Endothelial cell of umbilical vein (primary cell): Measurements from ENCODE around the gene HOXA9. TPM values are rescaled to one million over a fixed set of nuclear protein-coding genes. Genes with fewer than 3 reads are reported as not detected.

ENCODE experiments used
- BruUV-seq: library from RNA; stranded (reverse); fragments of 400-500 nt; replicated peaks from 2 replicates; lab custom pipeline; 2021; lab: Mats Ljungman, UMichigan
- CTCF ChIA-PET: fragments of 300-600, 350-600 bp; sonication (Branson Sonifier 250); formaldehyde crosslinking; loops from one replicate; lab custom pipeline; 2021; ENCODE audit warnings: antibody characterized with exemption, inconsistent platforms; lab: Charles Lee
- POLR2A ChIA-PET: fragments of 300-600, 350-600 bp; sonication (Branson Sonifier 250); formaldehyde crosslinking; loops from one replicate; lab custom pipeline; 2021; ENCODE audit warnings: antibody characterized with exemption, inconsistent platforms; lab: Charles Lee
- DNase-seq: peaks from one replicate; pipeline ENCODE4 v3.0.0-alpha.2; 2011; ENCODE audit warnings: low read depth, low spot score
- FAIRE-seq: peaks from 2 replicates; lab custom pipeline; 2011; peaks lifted over from hg19 to GRCh38; lab: Jason Lieb, UNC
- H2AFZ ChIP-seq: 2 replicates; pipeline ENCODE4 v1.6.0; 2012; ENCODE audit warnings: low read depth, low read length, control low read depth, inconsistent platforms
- H3K27ac ChIP-seq: 2 replicates; pipeline ENCODE4 v1.5.1; 2011; ENCODE audit warnings: low read depth, mild to moderate bottlenecking, control low read depth, low read length, moderate library complexity; ENCODE audit not compliant: insufficient read depth
- H3K27me3 ChIP-seq, 2 experiments: 2 replicates each; pipeline versions ENCODE4 v1.6.0 to v1.6.1; 2011; ENCODE audit warnings: low read length in 2 of 2, mixed read lengths in 1 of 2; ENCODE audit not compliant: control insufficient read depth in 2 of 2, insufficient read depth in 2 of 2
- H3K36me3 ChIP-seq, 2 experiments: 2 replicates in 1 of 2; 3 replicates in 1 of 2; pipeline ENCODE4 v1.5.1; 2011; ENCODE audit warnings: low read length in 2 of 2, mild to moderate bottlenecking in 1 of 2, moderate library complexity in 1 of 2; ENCODE audit not compliant: control insufficient read depth in 2 of 2, insufficient read depth in 2 of 2; ENCODE audit errors: extremely low read depth in 1 of 2
- H3K4me1 ChIP-seq: 3 replicates; pipeline ENCODE4 v1.5.1; 2011; ENCODE audit warnings: mild to moderate bottlenecking, low read length; ENCODE audit not compliant: control insufficient read depth, insufficient read depth; ENCODE audit errors: extremely low read depth
- H3K4me2 ChIP-seq: 2 replicates; pipeline ENCODE4 v1.6.1; 2011; ENCODE audit warnings: low read length, control low read depth, mixed read lengths; ENCODE audit not compliant: insufficient read depth
- H3K4me3 ChIP-seq, 3 experiments: fragments of 200-600 bp in 1 of 3; sonication (generic), shearing (Covaris generic) in 1 of 3; replicated peaks in 1 of 3; 2 replicates each; pipeline ENCODE4 v1.5.1; 2011 to 2016; ENCODE audit warnings: control low read depth in 3 of 3, low read length in 3 of 3, mild to moderate bottlenecking in 2 of 3, inconsistent platforms in 1 of 3, low read depth in 1 of 3, moderate library complexity in 1 of 3; ENCODE audit not compliant: insufficient read depth in 1 of 3
- H3K79me2 ChIP-seq: 2 replicates; pipeline ENCODE4 v1.6.0; 2012; ENCODE audit warnings: low read length, inconsistent platforms; ENCODE audit not compliant: control insufficient read depth, insufficient read depth
- H3K9ac ChIP-seq: replicated peaks from 2 replicates; pipeline ENCODE3; 2011; ENCODE audit warnings: low read length, control low read depth; ENCODE audit not compliant: insufficient read depth; ENCODE audit errors: extremely low read depth
- H3K9me1 ChIP-seq: replicated peaks from 3 replicates; pipeline ENCODE4 v1.6.0; 2011; ENCODE audit warnings: mild to moderate bottlenecking, low read length; ENCODE audit not compliant: control insufficient read depth, insufficient read depth; ENCODE audit errors: extremely low read depth
- H3K9me3 ChIP-seq: replicated peaks from 2 replicates; pipeline ENCODE4 v1.5.1; 2012; ENCODE audit warnings: low read length, inconsistent platforms; ENCODE audit not compliant: control insufficient read depth, insufficient read depth
- H4K20me1 ChIP-seq: replicated peaks from 2 replicates; pipeline ENCODE3; 2011; ENCODE audit warnings: mild to moderate bottlenecking, low read length; ENCODE audit not compliant: control insufficient read depth, insufficient read depth; ENCODE audit errors: extremely low read depth
- EZH2 ChIP-seq: IDR thresholded peaks from 2 replicates; pipeline ENCODE4 v1.6.1; 2012; ENCODE audit warnings: borderline replicate concordance, low read depth, mild to moderate bottlenecking, moderate library complexity, low read length, inconsistent platforms; ENCODE audit not compliant: severe bottlenecking
- FOS ChIP-seq: IDR thresholded peaks from 2 replicates; pipeline ENCODE4 v1.6.1; 2011; ENCODE audit warnings: mild to moderate bottlenecking, low read length, moderate library complexity, borderline replicate concordance; ENCODE audit not compliant: insufficient read depth
- GATA2 ChIP-seq: IDR thresholded peaks from 2 replicates; pipeline ENCODE4 v1.7.0; 2011; ENCODE audit warnings: low read depth, mild to moderate bottlenecking, moderate library complexity, mixed read lengths, low read length; ENCODE audit not compliant: insufficient read length, insufficient read depth
- JUN ChIP-seq: IDR thresholded peaks from 2 replicates; pipeline ENCODE4 v1.6.1; 2011; ENCODE audit warnings: borderline replicate concordance, low read depth; ENCODE audit not compliant: insufficient read length, insufficient read depth
- MYC ChIP-seq: IDR thresholded peaks from one replicate; pipeline ENCODE4 v1.6.1; 2011; ENCODE audit warnings: mild to moderate bottlenecking, low read depth, low read length
- POLR2A ChIP-seq: IDR thresholded peaks from 2 replicates; pipeline ENCODE4 v1.6.1; 2012; ENCODE audit warnings: low read depth, mild to moderate bottlenecking, control low read depth, low read length
- POLR2AphosphoS5 ChIP-seq: IDR thresholded peaks from 2 replicates; pipeline ENCODE4 v1.6.1; 2012; ENCODE audit warnings: low read depth, mild to moderate bottlenecking, control low read depth, low read length, moderate library complexity; ENCODE audit not compliant: insufficient read depth
- dilution Hi-C: fragments of 300-500 bp; cut with MboI; formaldehyde crosslinking; loops from one replicate; pipeline ENCODE4 v1.15.0; 2019; ENCODE audit warnings: low sequenced_read_pairs; ENCODE audit not compliant: extremely low pct_ligation_motif_present
- intact Hi-C: fragments of 100-400 bp; cut with micrococcal nuclease; formaldehyde crosslinking; loops from one replicate; pipeline ENCODE4 v1.10.0; 2022
- polyA plus RNA-seq, 4 experiments: library from polyadenylated mRNA; depleted of rRNA in 3 of 4; stranded (reverse) in 3 of 4; unstranded in 1 of 4; fragments of >200 nt; gene quantifications; 2 replicates each; pipeline versions ENCODE4 v1.2.1 to v1.2.3, GENCODE V29; 2011 to 2012; ENCODE audit warnings: missing spikeins in 1 of 4
- total RNA-seq: library from RNA; stranded (reverse); gene quantifications from 2 replicates; pipeline ENCODE4 v1.2.3, GENCODE V29; 2021
- TF ChIP-seq, protein P1 (sequence below), 2 donors: IDR thresholded peaks; 1 replicate in 1 of 2; 2 replicates in 1 of 2; pipeline ENCODE4 v1.5.1; 2011; ENCODE audit warnings: low read length in 2 of 2, mild to moderate bottlenecking in 2 of 2, moderate library complexity in 2 of 2, control low read depth in 1 of 2, inconsistent platforms in 1 of 2, low read depth in 1 of 2; ENCODE audit not compliant: insufficient read depth in 1 of 2; ENCODE audit errors: extremely low read depth in 1 of 2
- TF ChIP-seq, protein P2 (sequence below): IDR thresholded peaks from 2 replicates; pipeline ENCODE4 v1.6.1; 2011; ENCODE audit not compliant: insufficient read depth, insufficient read length

HOXA9 gene
- total and polyA plus RNA-seq, 2 donors (not counting 3 experiments of a cell fraction or from before 2014, with no cell fraction given): 47.2 to 61.6 TPM

DNA sequence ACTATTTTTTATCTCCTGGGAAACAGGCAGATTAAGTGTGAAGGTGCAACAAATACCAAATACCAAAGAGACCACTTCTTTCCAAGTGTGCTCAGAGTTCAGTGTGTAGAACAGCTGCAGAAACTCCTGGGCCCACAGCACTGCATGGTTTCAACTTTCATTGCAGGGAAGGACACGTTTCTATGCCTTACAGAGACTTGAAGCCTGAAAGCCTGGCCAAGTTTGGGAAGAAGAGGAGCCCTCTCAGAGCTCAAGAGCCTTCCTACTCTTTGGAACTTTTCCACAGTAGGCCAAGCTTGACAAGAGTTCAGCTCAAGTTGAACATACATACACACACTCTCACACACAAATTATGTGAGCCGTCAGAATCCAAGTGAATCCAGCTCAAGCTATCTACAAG, 37.3 kb downstream of the HOXA9 start:
- Histone ChIP-seq H3K27ac (no peak overlapping the region), H3K36me3 (peaks cover 0 to 11% of the 10 kb centered on the region in 2 experiments), H3K9me1 (no peaks in the 10 kb centered on the region), H3K4me3 (no peak overlapping the region), H3K27me3 (no peaks in the 10 kb centered on the region), H2AFZ (no peak overlapping the region), H3K9ac (no peak overlapping the region), H4K20me1 (no peaks in the 10 kb centered on the region), H3K79me2 (peaks cover 61% of the 10 kb centered on the region), H3K4me2 (peak overlapping the region; percentile 18), H3K9me3 (no peaks in the 10 kb centered on the region), H3K4me1 (peaks cover 65% of the 10 kb centered on the region)
- ChIA-PET CTCF (interaction anchor here (1.0 to 1.9 kb wide), 2 partner anchors 13 to 444 kb away, joined by 4 to 6 read pairs; no protein-coding TSS in a partner anchor), POLR2A (interaction anchor here (0.5 to 1.2 kb wide), 2 partner anchors 9 to 949 kb away, joined by 3 read pairs; no protein-coding TSS in a partner anchor)
- TF ChIP-seq EZH2: no peak
- TF ChIP-seq POLR2AphosphoS5: no peak
- TF ChIP-seq, protein P1, sequence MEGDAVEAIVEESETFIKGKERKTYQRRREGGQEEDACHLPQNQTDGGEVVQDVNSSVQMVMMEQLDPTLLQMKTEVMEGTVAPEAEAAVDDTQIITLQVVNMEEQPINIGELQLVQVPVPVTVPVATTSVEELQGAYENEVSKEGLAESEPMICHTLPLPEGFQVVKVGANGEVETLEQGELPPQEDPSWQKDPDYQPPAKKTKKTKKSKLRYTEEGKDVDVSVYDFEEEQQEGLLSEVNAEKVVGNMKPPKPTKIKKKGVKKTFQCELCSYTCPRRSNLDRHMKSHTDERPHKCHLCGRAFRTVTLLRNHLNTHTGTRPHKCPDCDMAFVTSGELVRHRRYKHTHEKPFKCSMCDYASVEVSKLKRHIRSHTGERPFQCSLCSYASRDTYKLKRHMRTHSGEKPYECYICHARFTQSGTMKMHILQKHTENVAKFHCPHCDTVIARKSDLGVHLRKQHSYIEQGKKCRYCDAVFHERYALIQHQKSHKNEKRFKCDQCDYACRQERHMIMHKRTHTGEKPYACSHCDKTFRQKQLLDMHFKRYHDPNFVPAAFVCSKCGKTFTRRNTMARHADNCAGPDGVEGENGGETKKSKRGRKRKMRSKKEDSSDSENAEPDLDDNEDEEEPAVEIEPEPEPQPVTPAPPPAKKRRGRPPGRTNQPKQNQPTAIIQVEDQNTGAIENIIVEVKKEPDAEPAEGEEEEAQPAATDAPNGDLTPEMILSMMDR (IDR thresholded peaks at IDR 0.05; ENCODE audit: extremely low read depth in 1 of 2, insufficient read depth in 1 of 2, low read depth in 1 of 2, low read length in 2 of 2): no peak
- no peak for TF ChIP-seq JUN
- TF ChIP-seq, protein P2, sequence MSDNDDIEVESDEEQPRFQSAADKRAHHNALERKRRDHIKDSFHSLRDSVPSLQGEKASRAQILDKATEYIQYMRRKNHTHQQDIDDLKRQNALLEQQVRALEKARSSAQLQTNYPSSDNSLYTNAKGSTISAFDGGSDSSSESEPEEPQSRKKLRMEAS: no peak
- no peak for TF ChIP-seq POLR2A
- TF ChIP-seq FOS: no peak
- no peak for TF ChIP-seq MYC
- no peak for TF ChIP-seq GATA2
- BruUV-seq: no TSS peak
- FAIRE-seq (no peak), DNase-seq (no peak)
- dilution Hi-C loops (no loop called here), intact Hi-C loops (no loop called here)
